GM12864 (cell line): ENCODE results near the gene SLC38A11.
"Not testable (repeated sequence)": the region's sequence is repeated elsewhere in the genome, so short reads cannot be mapped to it uniquely, and the experiment has no call there.

Experiments
- DNase-seq: peaks from one replicate; pipeline ENCODE4 v3.0.0-alpha.2; 2011; ENCODE audit warnings: low read depth
- H3K4me3 ChIP-seq: 2 replicates; pipeline ENCODE4 v1.5.1; 2011; ENCODE audit warnings: mild to moderate bottlenecking, low read depth, low read length, control low read depth
- CTCF ChIP-seq: IDR thresholded peaks from 2 replicates; pipeline ENCODE4 v1.5.1; 2011; ENCODE audit warnings: low read depth, mild to moderate bottlenecking, moderate library complexity, low read length, control low read depth, inconsistent platforms; ENCODE audit errors: missing control alignments

The SLC38A11 gene

GRCh38 chr2:164875334-164876205 is 79.8 kb downstream of the SLC38A11 start:
- DNase-seq, result no peak
- no peak for TF ChIP-seq CTCF
- H3K4me3 ChIP-seq, result no peak overlapping the region

- H3K4me3 ChIP-seq, result no peak overlapping the region
- TF ChIP-seq CTCF, result no peak
- DNase-seq, result no peak
These were observed 82.0 kb downstream of the SLC38A11 start for GRCh38 chr2:164873210-164873908.

- no peak overlapping the region for H3K4me3 ChIP-seq
- DNase-seq, result no peak
- no peak for TF ChIP-seq CTCF
These were observed 83.9 kb downstream of the SLC38A11 start for GRCh38 chr2:164871404-164871803.

- DNase-seq, result no peak
- no peak overlapping the region for H3K4me3 ChIP-seq
- TF ChIP-seq CTCF, result no peak
These were observed 85.9 kb downstream of the SLC38A11 start for GRCh38 chr2:164869420-164869772.

GRCh38 chr2:164868563-164869419 is 86.5 kb downstream of the SLC38A11 start:
- TF ChIP-seq CTCF, result no peak
- DNase-seq, result no peak
- no peak overlapping the region for H3K4me3 ChIP-seq

GRCh38 chr2:164867779-164868397 is 87.4 kb downstream of the SLC38A11 start:
- no peak for DNase-seq
- no peak overlapping the region for H3K4me3 ChIP-seq
- no peak for TF ChIP-seq CTCF

- DNase-seq, H3K4me3 ChIP-seq: not testable (repeated sequence)
These were observed 88.9 kb downstream of the SLC38A11 start for GRCh38 chr2:164866381-164866780.
